Smooth muscle cell of the coronary artery (primary cell): ENCODE measurements around the gene TMUB2. TPM values are rescaled to one million over a fixed set of nuclear protein-coding genes. Genes with fewer than 3 reads are reported as not detected.

Experiments
- total RNA-seq: library from RNA; depleted of rRNA; stranded (reverse); fragments of >200 nt; gene quantifications from 2 replicates; pipeline ENCODE4 v1.2.3, GENCODE V29; 2014; ENCODE audit warnings: low replicate concordance

The TMUB2 gene
- total RNA-seq, result 22.4 and 30.9 TPM in 2 replicates

GRCh38 chr17:44186307-44187130 is at the start of gene TMUB2:
Gene TMUB2, plus strand, starts transcription at chr17:44186972. Its CDS starts 737 bp downstream, at chr17:44187709.

GRCh38 chr17:44170499-44171201 is 16.1 kb upstream of the TMUB2 start, which contains the start of gene ASB16:
Gene ASB16, plus strand, starts transcription at chr17:44170704. Its CDS starts 86 bp downstream, at chr17:44170790.

GRCh38 chr17:44199553-44200477 is 13.0 kb downstream of the TMUB2 start, which contains the start of gene ATXN7L3:
Gene ATXN7L3, minus strand, starts transcription at chr17:44199884. Its CDS starts 1,814 bp downstream, at chr17:44198070.

GRCh38 chr17:44219616-44220212 is 32.9 kb downstream of the TMUB2 start, which contains the start of gene UBTF:
Gene UBTF, minus strand, starts transcription at chr17:44219675. Its CDS starts 1,446 bp downstream, at chr17:44218229.

Other genes starting within 250 kb of the TMUB2 start
- not detected in 2 replicates for gene PPY, start 244.5 kb upstream of the TMUB2 start, total RNA-seq
- gene PYY, start 233.0 kb upstream of the TMUB2 start, total RNA-seq, result not detected in 2 replicates
- gene NAGS, start 182.3 kb upstream of the TMUB2 start, total RNA-seq, result 0.59 and 0.98 TPM in 2 replicates
- gene TMEM101, start 172.0 kb upstream of the TMUB2 start, total RNA-seq, result 68.7 and 110 TPM in 2 replicates
- 13.7 and 21.1 TPM in 2 replicates for gene LSM12, start 120.3 kb upstream of the TMUB2 start, total RNA-seq
- 16.3 and 24.9 TPM in 2 replicates for gene G6PC3, start 116.2 kb upstream of the TMUB2 start, total RNA-seq
- gene HDAC5, start 63.3 kb upstream of the TMUB2 start, total RNA-seq, result 40.1 and 63.5 TPM in 2 replicates
- 0.68 and 1.5 TPM in 2 replicates for gene HROB, start 45.0 kb upstream of the TMUB2 start, total RNA-seq
- gene ASB16, start 16.3 kb upstream of the TMUB2 start, total RNA-seq, result not detected in 2 replicates
- gene ATXN7L3, start 12.9 kb downstream of the TMUB2 start, total RNA-seq, result 20.9 and 28.5 TPM in 2 replicates
- 39.5 and 45.2 TPM in 2 replicates for gene UBTF, start 32.7 kb downstream of the TMUB2 start, total RNA-seq
- gene SLC4A1, start 81.2 kb downstream of the TMUB2 start, total RNA-seq, result not detected in 2 replicates
- gene RUNDC3A, start 121.6 kb downstream of the TMUB2 start, total RNA-seq, result 0.08 and 1.1 TPM in 2 replicates
- 51.5 and 67.5 TPM in 2 replicates for gene SLC25A39, start 137.9 kb downstream of the TMUB2 start, total RNA-seq
- 202 and 430 TPM in 2 replicates for gene GRN, start 158.3 kb downstream of the TMUB2 start, total RNA-seq
- 2.5 and 4.0 TPM in 2 replicates for gene FAM171A2, start 176.9 kb downstream of the TMUB2 start, total RNA-seq
- gene ITGA2B, start 202.7 kb downstream of the TMUB2 start, total RNA-seq, result 0.23 and 0.82 TPM in 2 replicates